GM08714 (cell line): ENCODE data around the gene ZGLP1.
"Not testable (repeated sequence)": the region's sequence is repeated elsewhere in the genome, so short reads cannot be mapped to it uniquely, and the experiment has no call there.

ENCODE experiments used
- H3K4me3 ChIP-seq: fragments of 200-500 bp; sonication (Bioruptor generic); 2 replicates; pipeline ENCODE4 v1.5.1; 2014; ENCODE audit warnings: mild to moderate bottlenecking, low read length, inconsistent platforms
- ZNF274 ChIP-seq: IDR thresholded peaks from 2 replicates; pipeline ENCODE4 v1.6.1; 2012; ENCODE audit warnings: mild to moderate bottlenecking, low read depth, low read length

ZGLP1 gene

DNA sequence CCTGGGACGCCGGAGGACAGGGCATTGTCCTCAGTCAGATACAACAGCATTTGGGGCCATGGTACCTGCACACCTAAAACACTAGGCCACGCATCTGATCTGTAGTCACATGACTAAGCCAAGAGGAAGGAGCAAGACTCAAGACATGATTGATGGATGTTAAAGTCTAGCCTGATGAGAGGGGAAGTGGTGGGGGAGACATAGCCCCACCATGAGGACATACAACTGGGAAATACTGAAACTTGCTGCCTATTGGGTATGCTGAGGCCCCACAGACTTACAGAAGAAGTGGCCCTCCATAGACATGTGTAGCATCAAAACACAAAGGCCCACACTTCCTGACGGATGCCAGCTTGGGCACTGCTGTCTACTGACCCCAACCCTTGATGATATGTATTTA lies 24.2 kb downstream of the ZGLP1 start:
- H3K4me3 ChIP-seq, result no peak overlapping the region
- TF ChIP-seq ZNF274, result no peak

DNA sequence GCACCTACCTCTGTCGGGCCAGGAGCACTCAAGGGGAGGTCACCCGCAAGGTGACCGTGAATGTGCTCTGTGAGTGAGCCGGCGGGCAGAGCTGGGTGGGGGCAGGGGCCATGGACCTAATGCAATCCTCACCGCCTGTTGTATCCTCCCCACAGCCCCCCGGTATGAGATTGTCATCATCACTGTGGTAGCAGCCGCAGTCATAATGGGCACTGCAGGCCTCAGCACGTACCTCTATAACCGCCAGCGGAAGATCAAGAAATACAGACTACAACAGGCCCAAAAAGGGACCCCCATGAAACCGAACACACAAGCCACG lies 24.7 kb downstream of the ZGLP1 start:
- TF ChIP-seq ZNF274, result no peak
- H3K4me3 ChIP-seq, result no peak overlapping the region

DNA sequence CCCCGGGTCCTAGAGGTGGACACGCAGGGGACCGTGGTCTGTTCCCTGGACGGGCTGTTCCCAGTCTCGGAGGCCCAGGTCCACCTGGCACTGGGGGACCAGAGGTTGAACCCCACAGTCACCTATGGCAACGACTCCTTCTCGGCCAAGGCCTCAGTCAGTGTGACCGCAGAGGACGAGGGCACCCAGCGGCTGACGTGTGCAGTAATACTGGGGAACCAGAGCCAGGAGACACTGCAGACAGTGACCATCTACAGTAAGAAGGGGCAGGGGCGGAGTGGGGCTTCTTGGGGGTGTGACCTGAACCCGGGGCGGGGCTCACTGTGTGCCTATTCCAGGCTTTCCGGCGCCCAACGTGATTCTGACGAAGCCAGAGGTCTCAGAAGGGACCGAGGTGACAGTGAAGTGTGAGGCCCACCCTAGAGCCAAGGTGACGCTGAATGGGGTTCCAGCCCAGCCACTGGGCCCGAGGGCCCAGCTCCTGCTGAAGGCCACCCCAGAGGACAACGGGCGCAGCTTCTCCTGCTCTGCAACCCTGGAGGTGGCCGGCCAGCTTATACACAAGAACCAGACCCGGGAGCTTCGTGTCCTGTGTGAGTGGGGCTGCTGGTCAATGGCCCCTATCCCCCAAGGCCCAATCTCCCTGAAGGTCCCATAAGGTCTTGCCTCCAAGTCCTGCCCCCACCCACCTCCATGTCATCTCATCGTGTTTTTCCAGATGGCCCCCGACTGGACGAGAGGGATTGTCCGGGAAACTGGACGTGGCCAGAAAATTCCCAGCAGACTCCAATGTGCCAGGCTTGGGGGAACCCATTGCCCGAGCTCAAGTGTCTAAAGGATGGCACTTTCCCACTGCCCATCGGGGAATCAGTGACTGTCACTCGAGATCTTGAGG lies 25.3 kb downstream of the ZGLP1 start:
- no peak overlapping the region for H3K4me3 ChIP-seq
- TF ChIP-seq ZNF274, result no peak

DNA sequence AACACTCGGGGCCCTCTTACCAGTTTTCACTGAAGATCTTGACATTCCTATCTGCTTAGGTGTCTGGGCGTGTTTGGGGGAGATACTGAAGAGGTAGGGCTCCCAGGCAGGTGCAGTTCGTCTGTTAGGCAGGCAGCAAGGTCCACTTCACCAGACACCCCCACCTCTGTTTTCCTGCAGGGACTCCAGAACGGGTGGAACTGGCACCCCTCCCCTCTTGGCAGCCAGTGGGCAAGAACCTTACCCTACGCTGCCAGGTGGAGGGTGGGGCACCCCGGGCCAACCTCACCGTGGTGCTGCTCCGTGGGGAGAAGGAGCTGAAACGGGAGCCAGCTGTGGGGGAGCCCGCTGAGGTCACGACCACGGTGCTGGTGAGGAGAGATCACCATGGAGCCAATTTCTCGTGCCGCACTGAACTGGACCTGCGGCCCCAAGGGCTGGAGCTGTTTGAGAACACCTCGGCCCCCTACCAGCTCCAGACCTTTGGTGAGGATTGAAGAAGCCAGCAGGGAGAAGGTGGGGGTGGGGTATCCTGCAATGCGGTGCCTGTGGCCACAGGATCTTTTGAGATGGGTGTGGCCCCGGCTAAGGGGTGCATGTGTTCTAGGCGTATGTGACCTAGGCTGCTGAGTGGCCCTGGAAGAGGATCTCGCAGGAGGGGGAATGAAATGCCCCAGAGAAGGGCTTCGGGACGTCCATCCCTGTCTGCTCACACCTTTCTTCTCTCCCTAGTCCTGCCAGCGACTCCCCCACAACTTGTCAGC lies 26.1 kb downstream of the ZGLP1 start:
- H3K4me3 ChIP-seq, result no peak overlapping the region
- no peak for TF ChIP-seq ZNF274

DNA sequence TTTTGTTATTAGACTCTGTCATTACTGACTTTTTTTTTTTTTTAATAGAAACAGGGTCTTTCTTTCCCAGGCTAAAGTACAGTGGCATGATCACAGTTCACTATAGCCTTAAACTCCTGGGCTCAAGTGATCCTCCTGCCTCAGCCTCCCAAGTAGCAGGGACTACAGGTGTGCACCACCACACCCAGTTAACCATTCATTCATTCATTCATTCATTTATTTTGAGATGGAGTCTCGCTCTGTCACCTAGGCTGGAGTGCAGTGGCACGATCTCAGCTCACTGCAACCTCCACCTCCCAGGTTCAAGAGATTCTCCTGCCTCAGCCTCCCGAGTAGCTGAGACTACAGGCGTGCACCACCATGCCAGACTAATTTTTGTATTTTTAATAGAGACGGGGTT lies 27.6 kb downstream of the ZGLP1 start:
- H3K4me3 ChIP-seq, result not testable (repeated sequence)

DNA sequence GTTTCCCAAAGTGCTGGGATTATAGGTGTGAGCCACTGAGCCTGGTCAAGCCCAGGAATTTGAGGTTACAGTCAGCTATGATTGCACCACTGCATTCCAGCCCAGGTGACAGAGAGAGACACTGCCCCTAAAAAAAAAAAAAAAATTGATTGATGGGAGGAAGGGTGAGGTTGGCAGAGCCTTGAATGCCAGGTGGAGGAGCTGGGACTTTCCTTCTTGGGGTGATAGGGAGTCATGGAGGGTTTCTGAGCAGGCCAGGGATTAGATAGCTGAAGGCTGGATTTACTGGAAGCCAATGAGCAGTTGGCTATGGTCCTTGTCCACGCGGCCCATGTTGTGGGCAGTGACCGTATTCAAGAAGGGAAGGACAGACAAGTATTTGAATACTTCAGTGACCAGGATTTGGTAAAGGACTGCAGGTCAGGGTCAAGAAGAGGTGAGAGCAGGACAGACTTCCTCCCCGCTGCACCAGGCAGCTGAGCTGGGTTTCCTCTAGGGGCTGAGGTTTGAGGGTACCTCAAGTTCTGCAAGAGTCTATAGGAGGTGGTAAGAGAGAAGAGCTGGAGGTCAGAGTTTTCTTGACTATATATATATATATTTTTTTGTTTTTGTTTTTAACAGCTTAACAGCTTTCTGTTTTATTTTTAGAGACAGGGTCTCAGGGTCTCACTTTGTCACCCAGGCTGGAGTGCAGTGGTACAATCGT lies 29.7 kb downstream of the ZGLP1 start:
- no peak for TF ChIP-seq ZNF274
- no peak overlapping the region for H3K4me3 ChIP-seq

DNA sequence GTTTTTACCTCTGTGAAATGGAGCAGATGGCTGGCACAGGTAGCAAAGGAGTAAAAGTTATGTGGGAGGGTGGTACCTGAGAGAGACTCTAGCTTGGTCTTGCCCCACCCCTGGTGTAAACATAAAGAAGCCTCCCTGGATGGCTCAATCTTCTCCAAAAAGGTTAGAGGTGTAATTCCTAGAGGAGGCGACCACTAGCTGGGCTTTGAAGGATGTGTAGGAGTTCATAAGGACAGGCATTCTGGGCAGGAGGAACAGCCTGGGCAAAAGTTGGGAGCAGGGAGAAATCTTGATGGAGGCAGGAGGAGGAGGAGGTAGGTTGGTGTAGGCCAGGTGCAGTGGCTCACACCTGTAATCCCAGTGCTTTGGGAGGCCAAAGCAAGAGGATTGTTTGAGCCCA lies 30.7 kb downstream of the ZGLP1 start:
- TF ChIP-seq ZNF274, result no peak

DNA sequence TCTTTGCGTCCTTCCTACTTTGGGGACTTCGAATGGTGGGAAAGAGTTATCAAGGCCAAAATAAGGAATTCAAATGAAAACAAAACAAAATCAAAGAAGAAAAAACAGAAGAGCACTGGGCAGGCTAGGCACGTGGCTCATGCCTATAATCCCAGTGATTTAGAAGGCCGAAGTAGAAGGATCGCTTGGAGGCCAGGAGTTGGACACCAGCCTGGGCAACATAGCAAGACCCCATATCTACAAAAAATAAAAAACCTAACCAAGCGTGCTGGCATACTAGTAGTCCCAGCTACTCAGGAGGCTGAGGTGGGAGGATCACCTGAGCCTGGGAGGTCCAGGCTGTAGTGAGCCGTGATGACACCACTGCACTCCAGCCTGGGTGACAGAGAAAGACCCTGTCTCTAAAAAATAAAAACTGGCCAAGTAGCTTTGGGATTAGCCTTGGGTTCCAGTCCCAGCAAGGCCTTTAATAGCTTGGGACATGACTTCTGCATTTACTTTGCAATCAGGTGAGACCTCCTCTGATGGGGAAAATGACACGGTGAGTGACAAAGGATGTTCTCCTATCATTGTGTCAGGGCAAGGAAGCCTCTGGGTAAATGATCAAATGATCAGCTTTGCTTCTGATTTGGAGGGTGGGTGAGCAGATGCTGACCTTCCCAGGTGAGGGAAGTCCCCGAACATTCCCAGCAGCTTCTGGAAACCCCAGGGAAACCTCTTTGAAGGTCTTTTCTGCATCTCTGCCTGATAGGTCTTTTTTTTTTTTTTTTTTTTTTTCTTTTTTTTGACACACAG lies 31.6 kb downstream of the ZGLP1 start:
- H3K4me3 ChIP-seq, result no peak overlapping the region
- no peak for TF ChIP-seq ZNF274

More for the DNA sequence above, 30.7 kb downstream of the ZGLP1 start:
- H3K4me3 ChIP-seq, result no peak overlapping the region

DNA sequence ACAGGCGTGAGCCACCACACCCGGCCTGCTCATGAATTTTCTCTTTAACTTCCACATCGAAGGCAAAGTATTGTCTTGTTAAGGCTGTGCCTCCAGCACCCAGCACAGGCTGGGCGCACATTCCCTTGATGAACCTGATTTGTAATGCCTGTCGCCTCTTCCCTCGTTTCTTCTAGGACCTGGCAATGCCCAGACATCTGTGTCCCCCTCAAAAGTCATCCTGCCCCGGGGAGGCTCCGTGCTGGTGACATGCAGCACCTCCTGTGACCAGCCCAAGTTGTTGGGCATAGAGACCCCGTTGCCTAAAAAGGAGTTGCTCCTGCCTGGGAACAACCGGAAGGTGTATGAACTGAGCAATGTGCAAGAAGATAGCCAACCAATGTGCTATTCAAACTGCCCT lies 35.0 kb downstream of the ZGLP1 start:
- no peak overlapping the region for H3K4me3 ChIP-seq
- no peak for TF ChIP-seq ZNF274

DNA sequence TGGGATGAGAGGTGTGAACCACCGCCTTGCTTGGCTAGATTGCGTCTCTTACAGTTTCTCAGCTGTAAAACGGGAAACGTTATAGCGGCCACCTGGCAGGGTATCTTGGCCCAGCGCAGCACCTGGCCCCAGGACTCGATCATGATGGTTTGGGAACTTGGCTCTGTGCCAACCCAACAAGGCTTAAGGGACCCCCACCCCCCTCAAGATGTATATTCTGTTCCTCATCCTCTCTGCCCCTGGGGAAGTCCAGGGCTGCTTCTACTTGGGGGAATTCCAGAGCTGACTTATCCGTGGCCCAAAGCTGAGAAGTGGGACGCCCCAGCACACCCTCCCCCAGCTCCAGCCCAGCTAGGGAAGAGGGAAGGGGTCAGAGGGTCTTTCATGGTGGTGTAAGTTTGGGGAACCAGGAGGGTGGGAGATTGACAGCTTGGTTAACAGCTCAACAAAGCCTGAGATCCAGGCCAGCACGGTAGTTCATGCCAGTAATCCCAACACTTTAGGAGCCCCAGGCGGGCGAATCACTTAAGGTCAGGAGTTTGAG lies 38.0 kb downstream of the ZGLP1 start:
- TF ChIP-seq ZNF274, result no peak
- peak overlapping the region; percentile 69 for H3K4me3 ChIP-seq

DNA sequence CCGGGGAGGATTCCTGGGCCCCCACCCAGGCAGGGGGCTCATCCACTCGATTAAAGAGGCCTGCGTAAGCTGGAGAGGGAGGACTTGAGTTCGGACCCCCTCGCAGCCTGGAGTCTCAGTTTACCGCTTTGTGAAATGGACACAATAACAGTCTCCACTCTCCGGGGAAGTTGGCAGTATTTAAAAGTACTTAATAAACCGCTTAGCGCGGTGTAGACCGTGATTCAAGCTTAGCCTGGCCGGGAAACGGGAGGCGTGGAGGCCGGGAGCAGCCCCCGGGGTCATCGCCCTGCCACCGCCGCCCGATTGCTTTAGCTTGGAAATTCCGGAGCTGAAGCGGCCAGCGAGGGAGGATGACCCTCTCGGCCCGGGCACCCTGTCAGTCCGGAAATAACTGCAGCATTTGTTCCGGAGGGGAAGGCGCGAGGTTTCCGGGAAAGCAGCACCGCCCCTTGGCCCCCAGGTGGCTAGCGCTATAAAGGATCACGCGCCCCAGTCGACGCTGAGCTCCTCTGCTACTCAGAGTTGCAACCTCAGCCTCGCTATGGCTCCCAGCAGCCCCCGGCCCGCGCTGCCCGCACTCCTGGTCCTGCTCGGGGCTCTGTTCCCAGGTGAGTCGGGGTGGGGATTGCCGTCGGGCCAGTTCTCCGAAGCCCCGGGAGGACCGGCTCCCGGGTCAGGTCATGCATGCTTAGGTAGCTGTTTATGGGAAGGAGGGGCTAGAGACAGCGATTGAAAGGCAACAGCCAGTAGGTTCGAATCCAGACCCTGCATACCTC lies 38.8 kb downstream of the ZGLP1 start, which contains the start of gene ICAM1:
ICAM1 (plus strand) TSS at position 505 of the 779 bp plus-strand sequence; CDS start at position 545, 40 bp downstream.
- H3K4me3 ChIP-seq, result peak within 1 kb of the TSS; percentile 69
- TF ChIP-seq ZNF274, result no peak

DNA sequence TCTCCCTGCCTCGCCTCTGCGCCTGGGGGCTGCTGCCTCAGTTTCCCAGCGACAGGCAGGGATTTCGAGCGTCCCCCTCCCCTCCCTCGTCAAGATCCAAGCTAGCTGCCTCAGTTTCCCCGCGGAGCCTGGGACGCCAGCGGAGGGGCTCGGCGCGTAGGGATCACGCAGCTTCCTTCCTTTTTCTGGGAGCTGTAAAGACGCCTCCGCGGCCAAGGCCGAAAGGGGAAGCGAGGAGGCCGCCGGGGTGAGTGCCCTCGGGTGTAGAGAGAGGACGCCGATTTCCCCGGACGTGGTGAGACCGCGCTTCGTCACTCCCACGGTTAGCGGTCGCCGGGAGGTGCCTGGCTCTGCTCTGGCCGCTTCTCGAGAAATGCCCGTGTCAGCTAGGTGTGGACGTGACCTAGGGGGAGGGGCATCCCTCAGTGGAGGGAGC lies 39.4 kb downstream of the ZGLP1 start:
- peak overlapping the region; percentile 69; the same call in 1 of the 2 replicates for H3K4me3 ChIP-seq
- no peak for TF ChIP-seq ZNF274
